ENCODE results near the gene STRBP. TPM values are rescaled to one million over a fixed set of nuclear protein-coding genes. Genes with fewer than 3 reads are reported as not detected.

STRBP gene
- total and polyA plus RNA-seq, 9 of the 15 experiments (the other 6 are each of a cell fraction or from before 2014, with no cell fraction given): 27.7 to 84.0 (median 70.2) TPM

DNA sequence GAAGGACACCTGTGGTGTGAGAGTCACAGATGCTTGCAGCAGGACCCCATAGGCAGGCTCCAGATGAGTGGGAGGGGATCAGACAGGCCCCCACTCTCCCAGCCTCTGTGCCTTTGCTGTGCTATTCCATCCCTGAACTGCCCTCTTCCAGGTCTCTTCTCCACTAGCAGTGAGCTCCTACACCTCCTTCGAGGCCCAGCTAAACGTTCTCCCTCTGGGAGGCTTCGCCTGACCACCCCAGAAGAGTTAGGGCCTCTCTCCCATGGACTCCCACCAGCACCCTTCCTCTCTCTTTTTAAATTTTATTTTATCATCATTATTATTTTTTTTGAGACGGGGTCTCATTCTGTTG is 35.9 kb upstream of the STRBP start:
- Histone ChIP-seq H3K9me3 (replicated peaks; ENCODE audit: control insufficient read depth, insufficient read depth, low read depth, low read length) (no peaks in the 10 kb centered on the region), H3K36me3 (ENCODE audit: control insufficient read depth, insufficient read depth, low read length) (no peaks in the 10 kb centered on the region), H3K27ac (ENCODE audit: extremely low read depth, low read depth, low read length) (peak overlapping the region; percentile 86), H4K20me1 (replicated peaks; ENCODE audit: control insufficient read depth, insufficient read depth, low read length) (no peaks in the 10 kb centered on the region), H2AFZ (ENCODE audit: low read depth, low read length) (peak overlapping the region; percentile 44; the same call in 1 of the 2 replicates), H3K27me3 (ENCODE audit: control insufficient read depth in 2 of 2, insufficient read depth in 2 of 2, low read length in 2 of 2) (no peaks in the 10 kb centered on the region), H3K79me2 (ENCODE audit: control insufficient read depth, insufficient read depth, low read length) (no peaks in the 10 kb centered on the region; the same call in 2 of the 3 replicates), H3K4me2 (ENCODE audit: insufficient read depth, low read length) (peak overlapping the region; percentile 88; the same call in 1 of the 2 replicates), H3K4me3 (no peak overlapping the region), H3K9ac (ENCODE audit: insufficient read depth in 1 of 2, low read depth in 2 of 2, low read length in 2 of 2) (peak overlapping the region; percentile 22 to 45; a peak in 3 of 4 replicates), H3K4me1 (replicated peaks in 1 of 2; ENCODE audit: control insufficient read depth in 2 of 2, insufficient read depth in 2 of 2, low read length in 2 of 2) (peaks cover 72 to 82% of the 10 kb centered on the region in 2 experiments), H3K9me1 (ENCODE audit: control insufficient read depth, insufficient read depth, low read length) (no peaks in the 10 kb centered on the region)
- in situ Hi-C loops (cut with MboI) (no loop called here), intact Hi-C loops (cut with micrococcal nuclease) (loop anchor here (1.0 to 2.0 kb wide), 2 partner anchors 36 to 38 kb away; partner anchors contain the start of gene STRBP)
- peak in 1 of 4 experiments; percentile 51 for DNase-seq (ENCODE audit: extremely low read depth in 1 of 4, low spot score in 3 of 4)
- no peak for FAIRE-seq
- ChIA-PET CTCF (ENCODE audit: low intra/inter-chr PET ratio) (no interaction called here), POLR2A (interaction anchor here (0.6 to 1.7 kb wide), 7 partner anchors 8 to 445 kb away, joined by 3 to 13 read pairs (median 4); no protein-coding TSS in a partner anchor)
- no TSS peak for BruUV-seq (replicated peaks)
- ATAC-seq: peak; percentile 32
- WGBS (ENCODE audit: insufficient coverage, low coverage, missing lambda C conversion rate): 11% methylated on average over 4 of the region's 4 CpGs
- 0 out of 2 replicates have a peak, but pooled peaks have one; percentile 39 for TF ChIP-seq ZNF830 (CRISPR knock-in tag; IDR thresholded peaks at IDR 0.05)
- TF ChIP-seq, protein P1, sequence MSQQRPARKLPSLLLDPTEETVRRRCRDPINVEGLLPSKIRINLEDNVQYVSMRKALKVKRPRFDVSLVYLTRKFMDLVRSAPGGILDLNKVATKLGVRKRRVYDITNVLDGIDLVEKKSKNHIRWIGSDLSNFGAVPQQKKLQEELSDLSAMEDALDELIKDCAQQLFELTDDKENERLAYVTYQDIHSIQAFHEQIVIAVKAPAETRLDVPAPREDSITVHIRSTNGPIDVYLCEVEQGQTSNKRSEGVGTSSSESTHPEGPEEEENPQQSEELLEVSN (IDR thresholded peaks at IDR 0.05; ENCODE audit: borderline replicate concordance in 1 of 2, extremely low read depth in 1 of 2, insufficient read depth in 1 of 2, insufficient read length in 1 of 2, low read depth in 1 of 2, low read length in 1 of 2, poor library complexity in 1 of 2, severe bottlenecking in 1 of 2): peak in 1 of 2 experiments; percentile 18
- no peak for TF ChIP-seq TSC22D4 (tag; IDR thresholded peaks at IDR 0.05)
- TF ChIP-seq, protein P2, sequence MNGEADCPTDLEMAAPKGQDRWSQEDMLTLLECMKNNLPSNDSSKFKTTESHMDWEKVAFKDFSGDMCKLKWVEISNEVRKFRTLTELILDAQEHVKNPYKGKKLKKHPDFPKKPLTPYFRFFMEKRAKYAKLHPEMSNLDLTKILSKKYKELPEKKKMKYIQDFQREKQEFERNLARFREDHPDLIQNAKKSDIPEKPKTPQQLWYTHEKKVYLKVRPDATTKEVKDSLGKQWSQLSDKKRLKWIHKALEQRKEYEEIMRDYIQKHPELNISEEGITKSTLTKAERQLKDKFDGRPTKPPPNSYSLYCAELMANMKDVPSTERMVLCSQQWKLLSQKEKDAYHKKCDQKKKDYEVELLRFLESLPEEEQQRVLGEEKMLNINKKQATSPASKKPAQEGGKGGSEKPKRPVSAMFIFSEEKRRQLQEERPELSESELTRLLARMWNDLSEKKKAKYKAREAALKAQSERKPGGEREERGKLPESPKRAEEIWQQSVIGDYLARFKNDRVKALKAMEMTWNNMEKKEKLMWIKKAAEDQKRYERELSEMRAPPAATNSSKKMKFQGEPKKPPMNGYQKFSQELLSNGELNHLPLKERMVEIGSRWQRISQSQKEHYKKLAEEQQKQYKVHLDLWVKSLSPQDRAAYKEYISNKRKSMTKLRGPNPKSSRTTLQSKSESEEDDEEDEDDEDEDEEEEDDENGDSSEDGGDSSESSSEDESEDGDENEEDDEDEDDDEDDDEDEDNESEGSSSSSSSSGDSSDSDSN (IDR thresholded peaks at IDR 0.05; ENCODE audit: borderline replicate concordance in 1 of 2, low read depth in 2 of 2, low read length in 2 of 2): no peak
- no peak for TF ChIP-seq ZNF717 (CRISPR knock-in tag; IDR thresholded peaks at IDR 0.05)
- TF ChIP-seq ZFP1 (CRISPR knock-in tag; IDR thresholded peaks at IDR 0.05): peak; percentile 84
- no peak for TF ChIP-seq FOXJ3 (CRISPR knock-in tag; IDR thresholded peaks at IDR 0.05)
- 0 out of 2 replicates have a peak, but pooled peaks have one; percentile 33 for TF ChIP-seq ZSCAN32 (CRISPR knock-in tag; IDR thresholded peaks at IDR 0.05)
- TF ChIP-seq SMARCA5 (IDR thresholded peaks at IDR 0.05): no peak
- TF ChIP-seq ZNF324 (CRISPR knock-in tag; IDR thresholded peaks at IDR 0.05): no peak
- TF ChIP-seq, protein P3, sequence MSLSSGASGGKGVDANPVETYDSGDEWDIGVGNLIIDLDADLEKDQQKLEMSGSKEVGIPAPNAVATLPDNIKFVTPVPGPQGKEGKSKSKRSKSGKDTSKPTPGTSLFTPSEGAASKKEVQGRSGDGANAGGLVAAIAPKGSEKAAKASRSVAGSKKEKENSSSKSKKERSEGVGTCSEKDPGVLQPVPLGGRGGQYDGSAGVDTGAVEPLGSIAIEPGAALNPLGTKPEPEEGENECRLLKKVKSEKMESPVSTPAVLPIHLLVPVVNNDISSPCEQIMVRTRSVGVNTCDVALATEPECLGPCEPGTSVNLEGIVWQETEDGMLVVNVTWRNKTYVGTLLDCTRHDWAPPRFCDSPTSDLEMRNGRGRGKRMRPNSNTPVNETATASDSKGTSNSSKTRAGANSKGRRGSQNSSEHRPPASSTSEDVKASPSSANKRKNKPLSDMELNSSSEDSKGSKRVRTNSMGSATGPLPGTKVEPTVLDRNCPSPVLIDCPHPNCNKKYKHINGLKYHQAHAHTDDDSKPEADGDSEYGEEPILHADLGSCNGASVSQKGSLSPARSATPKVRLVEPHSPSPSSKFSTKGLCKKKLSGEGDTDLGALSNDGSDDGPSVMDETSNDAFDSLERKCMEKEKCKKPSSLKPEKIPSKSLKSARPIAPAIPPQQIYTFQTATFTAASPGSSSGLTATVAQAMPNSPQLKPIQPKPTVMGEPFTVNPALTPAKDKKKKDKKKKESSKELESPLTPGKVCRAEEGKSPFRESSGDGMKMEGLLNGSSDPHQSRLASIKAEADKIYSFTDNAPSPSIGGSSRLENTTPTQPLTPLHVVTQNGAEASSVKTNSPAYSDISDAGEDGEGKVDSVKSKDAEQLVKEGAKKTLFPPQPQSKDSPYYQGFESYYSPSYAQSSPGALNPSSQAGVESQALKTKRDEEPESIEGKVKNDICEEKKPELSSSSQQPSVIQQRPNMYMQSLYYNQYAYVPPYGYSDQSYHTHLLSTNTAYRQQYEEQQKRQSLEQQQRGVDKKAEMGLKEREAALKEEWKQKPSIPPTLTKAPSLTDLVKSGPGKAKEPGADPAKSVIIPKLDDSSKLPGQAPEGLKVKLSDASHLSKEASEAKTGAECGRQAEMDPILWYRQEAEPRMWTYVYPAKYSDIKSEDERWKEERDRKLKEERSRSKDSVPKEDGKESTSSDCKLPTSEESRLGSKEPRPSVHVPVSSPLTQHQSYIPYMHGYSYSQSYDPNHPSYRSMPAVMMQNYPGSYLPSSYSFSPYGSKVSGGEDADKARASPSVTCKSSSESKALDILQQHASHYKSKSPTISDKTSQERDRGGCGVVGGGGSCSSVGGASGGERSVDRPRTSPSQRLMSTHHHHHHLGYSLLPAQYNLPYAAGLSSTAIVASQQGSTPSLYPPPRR (CRISPR knock-in tag; IDR thresholded peaks at IDR 0.05; ENCODE audit: borderline replicate concordance): no peak
- TF ChIP-seq FOXK1 (CRISPR knock-in tag; IDR thresholded peaks at IDR 0.05; ENCODE audit: borderline replicate concordance): 0 out of 2 replicates have a peak, but pooled peaks have one; percentile 13
- no peak for TF ChIP-seq ZNF551 (CRISPR knock-in tag; IDR thresholded peaks at IDR 0.05)

Measured in K562 (cell line).